Measurements from ENCODE around the gene BCL6. TPM values are rescaled to one million over a fixed set of nuclear protein-coding genes. Genes with fewer than 3 reads are reported as not detected.

Gene BCL6
- total and polyA plus RNA-seq, 2 experiments from 2014 or later = 32.0 to 46.5 TPM

- H3K9me3 ChIP-seq (ENCODE audit: low read depth) = no peaks in the 10 kb centered on the region
- H3K36me3 ChIP-seq (replicated peaks; ENCODE audit: insufficient read depth, low read depth) = no peaks in the 10 kb centered on the region
- H3K79me2 ChIP-seq = no peaks in the 10 kb centered on the region
- H2AFZ ChIP-seq = no peak overlapping the region
- no peak overlapping the region for H3K27ac ChIP-seq
- H3K9me2 ChIP-seq (replicated peaks; ENCODE audit: insufficient read depth) = no peaks in the 10 kb centered on the region
- 87% methylated on average over 8 of the region's 8 CpGs for WGBS (ENCODE audit: low lambda C conversion rate, missing lambda C conversion rate)
- H3K27me3 ChIP-seq = no peaks in the 10 kb centered on the region
- H4K20me1 ChIP-seq (ENCODE audit: insufficient read depth, poor library complexity, severe bottlenecking) = peaks cover 9% of the 10 kb centered on the region
- no peak overlapping the region for H3K4me2 ChIP-seq
- TF ChIP-seq CTCF (IDR thresholded peaks at IDR 0.05; ENCODE audit: poor library complexity) = no peak
- no peak for TF ChIP-seq EZH2phosphoT487 (IDR thresholded peaks at IDR 0.05; ENCODE audit: low read depth, severe bottlenecking, unreplicated experiment)
- no peak for TF ChIP-seq EZH2 (IDR thresholded peaks at IDR 0.05; ENCODE audit: borderline replicate concordance)
- H3K4me3 ChIP-seq = no peak overlapping the region
- peaks cover 11% of the 10 kb centered on the region for H3K4me1 ChIP-seq (ENCODE audit: insufficient read depth)
- no peak for DNase-seq (ENCODE audit: low spot score)
Measured at GRCh38 chr3:187721055-187721454, 24.2 kb downstream of the BCL6 start.

- no peaks in the 10 kb centered on the region for H3K9me3 ChIP-seq (ENCODE audit: low read depth)
- no peaks in the 10 kb centered on the region for H3K36me3 ChIP-seq (replicated peaks; ENCODE audit: insufficient read depth, low read depth)
- 90% methylated on average over 2 of the region's 2 CpGs for WGBS (ENCODE audit: low lambda C conversion rate, missing lambda C conversion rate)
- H3K9me2 ChIP-seq (replicated peaks; ENCODE audit: insufficient read depth) = no peaks in the 10 kb centered on the region
- H3K4me3 ChIP-seq = no peak overlapping the region
- no peaks in the 10 kb centered on the region for H3K27me3 ChIP-seq
- no peak for DNase-seq (ENCODE audit: low spot score)
- no peak for TF ChIP-seq EZH2phosphoT487 (IDR thresholded peaks at IDR 0.05; ENCODE audit: low read depth, severe bottlenecking, unreplicated experiment)
- TF ChIP-seq EZH2 (IDR thresholded peaks at IDR 0.05; ENCODE audit: borderline replicate concordance) = no peak
- TF ChIP-seq CTCF (IDR thresholded peaks at IDR 0.05; ENCODE audit: poor library complexity) = no peak
- H3K27ac ChIP-seq = no peak overlapping the region
- peaks cover 3% of the 10 kb centered on the region for H4K20me1 ChIP-seq (ENCODE audit: insufficient read depth, poor library complexity, severe bottlenecking)
- no peak overlapping the region for H3K4me2 ChIP-seq
- H3K79me2 ChIP-seq = no peaks in the 10 kb centered on the region
- H2AFZ ChIP-seq = no peak overlapping the region
- peaks cover 11% of the 10 kb centered on the region for H3K4me1 ChIP-seq (ENCODE audit: insufficient read depth)
Measured at GRCh38 chr3:187720337-187720670, 25.0 kb downstream of the BCL6 start.

- Histone ChIP-seq H3K9me2 (replicated peaks; ENCODE audit: insufficient read depth) (no peaks in the 10 kb centered on the region), H3K27ac (no peak overlapping the region), H3K27me3 (no peaks in the 10 kb centered on the region), H2AFZ (no peak overlapping the region), H3K4me1 (ENCODE audit: insufficient read depth) (peaks cover 11% of the 10 kb centered on the region), H3K79me2 (no peaks in the 10 kb centered on the region), H3K36me3 (replicated peaks; ENCODE audit: insufficient read depth, low read depth) (no peaks in the 10 kb centered on the region), H3K4me2 (no peak overlapping the region), H4K20me1 (ENCODE audit: insufficient read depth, poor library complexity, severe bottlenecking) (peaks cover 3% of the 10 kb centered on the region), H3K4me3 (no peak overlapping the region), H3K9me3 (ENCODE audit: low read depth) (no peaks in the 10 kb centered on the region)
- TF ChIP-seq EZH2 (IDR thresholded peaks at IDR 0.05; ENCODE audit: borderline replicate concordance) = no peak
- TF ChIP-seq EZH2phosphoT487 (IDR thresholded peaks at IDR 0.05; ENCODE audit: low read depth, severe bottlenecking, unreplicated experiment) = no peak
- TF ChIP-seq CTCF (IDR thresholded peaks at IDR 0.05; ENCODE audit: poor library complexity) = no peak
- 44% methylated on average over 6 of the region's 6 CpGs for WGBS (ENCODE audit: low lambda C conversion rate, missing lambda C conversion rate)
- DNase-seq (ENCODE audit: low spot score) = no peak
Measured at GRCh38 chr3:187719628-187720336, 25.5 kb downstream of the BCL6 start.

Data from hepatocyte (in vitro differentiated cells).